H1 (cell line): ENCODE data around the gene MAP4K4. TPM values are rescaled to one million over a fixed set of nuclear protein-coding genes. Genes with fewer than 3 reads are reported as not detected.

ENCODE experiments used
- CTCF ChIA-PET: fragments of 300-600 bp; sonication (Branson Sonifier 250); formaldehyde crosslinking; loops from one replicate; lab custom pipeline; 2021; ENCODE audit not compliant: partially characterized antibody; lab: Charles Lee
- POLR2A ChIA-PET: fragments of 300-600 bp; sonication (Branson Sonifier 250); formaldehyde crosslinking; loops from one replicate; lab custom pipeline; 2021; ENCODE audit warnings: inconsistent platforms; ENCODE audit not compliant: partially characterized antibody; lab: Charles Lee
- DNase-seq, 2 experiments: peaks; one replicate each; pipeline versions ENCODE4 v3.0.0 to v3.0.0-alpha.2; 2010 to 2022; ENCODE audit warnings: low spot score in 2 of 2, low read depth in 1 of 2, mixed read lengths in 1 of 2
- FAIRE-seq: peaks from 2 replicates; lab custom pipeline; 2011; peaks lifted over from hg19 to GRCh38; lab: Jason Lieb, UNC
- H2AFZ ChIP-seq: 2 replicates; pipeline ENCODE4 v1.8.1; 2012; ENCODE audit warnings: low read length, inconsistent platforms
- H2AK5ac ChIP-seq: 2 replicates; pipeline ENCODE4 v1.6.1; 2013; ENCODE audit warnings: low read depth, low read length
- H2BK120ac ChIP-seq: replicated peaks from 2 replicates; pipeline ENCODE3; 2013; ENCODE audit warnings: low read depth, low read length, inconsistent platforms
- H2BK12ac ChIP-seq: 2 replicates; pipeline ENCODE4 v1.6.1; 2013; ENCODE audit warnings: low read depth, low read length
- H2BK15ac ChIP-seq: 2 replicates; pipeline ENCODE4 v1.6.1; 2013; ENCODE audit warnings: low read length
- H2BK20ac ChIP-seq: 2 replicates; pipeline ENCODE4 v1.6.1; 2013; ENCODE audit warnings: low read length
- H2BK5ac ChIP-seq: 2 replicates; pipeline ENCODE4 v1.6.1; 2013; ENCODE audit warnings: low read depth, low read length
- H3K14ac ChIP-seq: 2 replicates; pipeline ENCODE4 v1.6.1; 2013; ENCODE audit warnings: inconsistent platforms; ENCODE audit not compliant: insufficient read length
- H3K18ac ChIP-seq: 2 replicates; pipeline ENCODE4 v1.6.1; 2013; ENCODE audit warnings: low read length; ENCODE audit errors: extremely low read depth
- H3K23ac ChIP-seq: 2 replicates; pipeline ENCODE4 v1.6.1; 2013; ENCODE audit warnings: inconsistent platforms; ENCODE audit not compliant: insufficient read length
- H3K23me2 ChIP-seq: 2 replicates; pipeline ENCODE4 v1.6.1; 2013; ENCODE audit warnings: low read depth, low read length
- H3K27ac ChIP-seq: 2 replicates; pipeline ENCODE4 v1.6.1; 2011; ENCODE audit warnings: low read depth, low read length, inconsistent platforms
- H3K27me3 ChIP-seq, 4 experiments: replicated peaks in 1 of 4; 1 replicate in 1 of 4; 2 replicates in 3 of 4; pipeline versions ENCODE4 v1.6.1 to v1.8.1; 2011 to 2013; ENCODE audit warnings: low read length in 3 of 4, mild to moderate bottlenecking in 3 of 4, inconsistent platforms in 2 of 4, mixed read lengths in 2 of 4, moderate library complexity in 1 of 4; ENCODE audit not compliant: control insufficient read depth in 3 of 4, insufficient read depth in 3 of 4; ENCODE audit errors: extremely low read depth in 1 of 4
- H3K36me3 ChIP-seq, 4 experiments: 2 replicates each; pipeline versions ENCODE4 v1.6.1 to v1.8.1; 2011 to 2013; ENCODE audit warnings: mild to moderate bottlenecking in 4 of 4, low read length in 3 of 4, moderate library complexity in 2 of 4, control low read depth in 1 of 4, inconsistent platforms in 1 of 4; ENCODE audit not compliant: insufficient read depth in 4 of 4, control insufficient read depth in 2 of 4
- H3K4ac ChIP-seq: replicated peaks from 2 replicates; pipeline ENCODE3; 2013; ENCODE audit warnings: low read length, low read depth, mixed read lengths, inconsistent platforms; ENCODE audit not compliant: insufficient read length
- H3K4me1 ChIP-seq, 4 experiments: replicated peaks in 1 of 4; 1 replicate in 1 of 4; 2 replicates in 3 of 4; pipeline versions ENCODE4 v1.6.1 to v1.8.1; 2011 to 2013; ENCODE audit warnings: low read length in 3 of 4, inconsistent platforms in 2 of 4, mixed read lengths in 1 of 4; ENCODE audit not compliant: insufficient read depth in 4 of 4, control insufficient read depth in 3 of 4
- H3K4me2 ChIP-seq, 2 experiments: 2 replicates each; pipeline versions ENCODE4 v1.6.1 to v1.8.1; 2011 to 2013; ENCODE audit warnings: low read depth in 2 of 2, low read length in 2 of 2, control low read depth in 1 of 2, inconsistent platforms in 1 of 2, mild to moderate bottlenecking in 1 of 2; ENCODE audit not compliant: insufficient read depth in 1 of 2
- H3K4me3 ChIP-seq, 4 experiments: fragments of 200-600, 300-600 bp in 1 of 4; sonication (generic), shearing (Covaris generic), sonication (Bioruptor Twin) in 1 of 4; 2 replicates each; pipeline versions ENCODE4 v1.5.1 to v1.8.1; 2011 to 2016; ENCODE audit warnings: low read length in 4 of 4, low read depth in 3 of 4, control low read depth in 2 of 4, inconsistent platforms in 2 of 4, mild to moderate bottlenecking in 2 of 4, mixed read lengths in 1 of 4, moderate library complexity in 1 of 4; ENCODE audit not compliant: insufficient read depth in 2 of 4; ENCODE audit errors: extremely low read depth in 1 of 4
- H3K56ac ChIP-seq: replicated peaks from 2 replicates; pipeline ENCODE3; 2013; ENCODE audit warnings: low read depth, mild to moderate bottlenecking, mixed read lengths, low read length, inconsistent platforms; ENCODE audit not compliant: insufficient read length
- H3K79me1 ChIP-seq: 2 replicates; pipeline ENCODE4 v1.6.1; 2013; ENCODE audit warnings: low read depth, low read length, control low read depth
- H3K79me2 ChIP-seq, 2 experiments: 2 replicates each; pipeline versions ENCODE4 v1.6.1 to v1.8.1; 2012 to 2013; ENCODE audit warnings: low read length in 2 of 2, mild to moderate bottlenecking in 2 of 2, inconsistent platforms in 1 of 2; ENCODE audit not compliant: insufficient read depth in 2 of 2, control insufficient read depth in 1 of 2
- H3K9ac ChIP-seq, 4 experiments: replicated peaks in 1 of 4; 1 replicate in 1 of 4; 2 replicates in 3 of 4; pipeline versions ENCODE4 v1.6.1 to v1.8.1; 2011 to 2013; ENCODE audit warnings: low read depth in 3 of 4, low read length in 3 of 4, control low read depth in 2 of 4, mild to moderate bottlenecking in 2 of 4, moderate library complexity in 2 of 4, inconsistent platforms in 1 of 4; ENCODE audit errors: extremely low read depth in 1 of 4
- H3K9me3 ChIP-seq, 2 experiments: 2 replicates each; pipeline versions ENCODE4 v1.6.1 to v1.8.1; 2012 to 2013; ENCODE audit warnings: mild to moderate bottlenecking in 2 of 2, moderate library complexity in 2 of 2, control low read depth in 1 of 2, inconsistent platforms in 1 of 2, low read depth in 1 of 2, low read length in 1 of 2, mixed read lengths in 1 of 2; ENCODE audit not compliant: insufficient read depth in 2 of 2
- H4K20me1 ChIP-seq, 2 experiments: replicated peaks in 1 of 2; 2 replicates each; pipeline versions ENCODE3 to v1.8.1; 2011 to 2013; ENCODE audit warnings: inconsistent platforms in 2 of 2, low read length in 2 of 2, mild to moderate bottlenecking in 1 of 2; ENCODE audit not compliant: insufficient read depth in 2 of 2, control insufficient read depth in 1 of 2
- H4K5ac ChIP-seq: 2 replicates; pipeline ENCODE4 v1.6.1; 2013; ENCODE audit warnings: low read length, low read depth, mixed read lengths, inconsistent platforms; ENCODE audit not compliant: insufficient read length
- H4K8ac ChIP-seq: 2 replicates; pipeline ENCODE4 v1.8.0; 2013; ENCODE audit warnings: mild to moderate bottlenecking, moderate library complexity, low read length, inconsistent platforms; ENCODE audit not compliant: insufficient read depth; ENCODE audit errors: extremely low read depth
- H4K91ac ChIP-seq: replicated peaks from 2 replicates; pipeline ENCODE3; 2013; ENCODE audit warnings: low read length, mixed read lengths, inconsistent platforms; ENCODE audit not compliant: insufficient read length
- BCL11A ChIP-seq, 2 experiments: IDR thresholded peaks; one replicate each; pipeline ENCODE4 v1.6.1; 2011; ENCODE audit warnings: low read depth in 2 of 2, low read length in 2 of 2, mild to moderate bottlenecking in 2 of 2
- EP300 ChIP-seq, 2 experiments: IDR thresholded peaks; 1 replicate in 1 of 2; 2 replicates in 1 of 2; pipeline ENCODE4 v1.6.1; 2011 to 2012; ENCODE audit warnings: low read depth in 2 of 2, low read length in 2 of 2, mild to moderate bottlenecking in 2 of 2, borderline replicate concordance in 1 of 2, inconsistent platforms in 1 of 2, moderate library complexity in 1 of 2
- WGBS, 2 experiments: shearing (Covaris generic) in 1 of 2; methylation state at CpG; one replicate each; pipeline versions ENCODE4 v1.1.6 to v1.1.7; 2013 to 2015; ENCODE audit warnings: low lambda C conversion rate in 2 of 2, mixed read lengths in 2 of 2, inconsistent platforms in 1 of 2, low coverage in 1 of 2, missing lambda C conversion rate in 1 of 2; ENCODE audit not compliant: insufficient replicate concordance in 2 of 2, insufficient coverage in 1 of 2, insufficient read length in 1 of 2; ENCODE audit errors: extremely low coverage in 1 of 2, missing lambda C conversion rate in 1 of 2; 5-methylcytosine and 5-hydroxymethylcytosine counted together
- polyA plus RNA-seq, 7 experiments: library from polyadenylated mRNA; depleted of rRNA in 3 of 7; stranded (reverse) in 5 of 7; unstranded in 2 of 7; fragments of >200 nt in 5 of 7; fragments of 200-250 nt in 2 of 7; gene quantifications; 1 replicate in 5 of 7; 2 replicates in 1 of 7; 4 replicates in 1 of 7; pipeline versions ENCODE4 v1.2.1 to v1.2.3, GENCODE V29; 2011 to 2013; ENCODE audit warnings: missing spikeins in 2 of 7, mixed read lengths in 2 of 7
- total RNA-seq: library from RNA; stranded (reverse); fragmentation: NEBNext Ultra II Directional; extraction: Animal tissue kit (Norgen Biotek cat#: 25700); gene quantifications from 2 replicates; pipeline ENCODE4 v1.2.1, GENCODE V29; 2021

Gene MAP4K4
- total and polyA plus RNA-seq, 2 of the 8 experiments (the other 6 are each of a cell fraction or from before 2014, with no cell fraction given), result 53.2 to 138 TPM

GRCh38 chr2:101827246-101827645, 129.7 kb downstream of the MAP4K4 start:
- Histone ChIP-seq H3K18ac (no peak overlapping the region), H4K91ac (no peak overlapping the region), H3K9ac (no peak overlapping the region), H4K5ac (no peak overlapping the region), H3K27ac (no peak overlapping the region), H2BK15ac (no peak overlapping the region), H3K4me3 (no peak overlapping the region), H3K23me2 (no peaks in the 10 kb centered on the region), H3K4me1 (peaks cover 0 to 5% (median 4%) of the 10 kb centered on the region in 4 experiments; a peak in 3 of 7 replicates), H2AK5ac (no peak overlapping the region), H2BK5ac (no peak overlapping the region), H4K20me1 (peaks cover 5 to 17% of the 10 kb centered on the region in 2 experiments), H3K4ac (no peak overlapping the region), H3K56ac (no peak overlapping the region), H3K36me3 (peaks cover 2 to 47% (median 35%) of the 10 kb centered on the region in 4 experiments; a peak in 6 of 8 replicates), H4K8ac (no peak overlapping the region), H3K4me2 (no peak overlapping the region), H3K14ac (no peak overlapping the region), H3K79me2 (peaks cover 0 to 22% of the 10 kb centered on the region in 2 experiments; a peak in 2 of 4 replicates), H3K23ac (no peak overlapping the region), H3K9me3 (no peaks in the 10 kb centered on the region), H2AFZ (no peak overlapping the region), H3K79me1 (no peaks in the 10 kb centered on the region), H2BK120ac (no peak overlapping the region), H3K27me3 (no peaks in the 10 kb centered on the region), H2BK20ac (no peak overlapping the region), H2BK12ac (no peak overlapping the region)
- POLR2A ChIA-PET, result interaction anchor here (1.2 kb wide), 1 partner anchor 93 kb away, joined by 3 read pairs; no protein-coding TSS in a partner anchor
- DNase-seq (no peak), FAIRE-seq (no peak)
- WGBS, 2 experiments, result 88% methylated on average over 2 of the region's 2 CpGs; no CpG with 5 or more reads in 1 of the 2 experiments
- CTCF ChIA-PET, result interaction anchor here (0.9 to 5.9 kb wide), 6 partner anchors 14 to 408 kb away, joined by 3 to 37 read pairs (median 4); no protein-coding TSS in a partner anchor
- TF ChIP-seq EP300 (IDR thresholded peaks at IDR 0.05; ENCODE audit: borderline replicate concordance in 1 of 2, low read depth in 2 of 2, low read length in 2 of 2) (no peak), BCL11A (IDR thresholded peaks at IDR 0.05; ENCODE audit: low read depth in 2 of 2, low read length in 2 of 2) (no peak)
